ENCODE data around the gene SFXN1.

SFXN1 gene

GRCh38 chr5:175548626-175549311 is 70.4 kb downstream of the SFXN1 start:
- Histone ChIP-seq H2AFZ (ENCODE audit: insufficient read depth, low read length, poor library complexity) (peak overlapping the region; percentile 48), H3K14ac (ENCODE audit: low read length) (no peak overlapping the region), H3K79me1 (ENCODE audit: low read length) (no peaks in the 10 kb centered on the region), H2AK5ac (ENCODE audit: low read length) (no peak overlapping the region), H4K91ac (ENCODE audit: low read depth, low read length) (no peak overlapping the region), H2BK12ac (ENCODE audit: low read length) (no peak overlapping the region), H3K4me3 (ENCODE audit: low read depth, low read length) (no peak overlapping the region), H3K4me2 (ENCODE audit: low read length) (no peak overlapping the region), H3K27ac (ENCODE audit: low read depth, low read length) (no peak overlapping the region), H3K27me3 (ENCODE audit: insufficient read depth, low read length) (no peaks in the 10 kb centered on the region), H3K9me3 (ENCODE audit: insufficient read depth, low read depth, low read length) (no peaks in the 10 kb centered on the region), H3K36me3 (ENCODE audit: control insufficient read depth in 1 of 2, insufficient read depth in 2 of 2, low read length in 2 of 2) (no peaks in the 10 kb centered on the region), H2BK5ac (ENCODE audit: low read depth, low read length, poor library complexity) (no peak overlapping the region), H4K12ac (ENCODE audit: low read depth, low read length) (no peak overlapping the region), H3K23ac (ENCODE audit: low read length) (no peak overlapping the region), H3K79me2 (ENCODE audit: control insufficient read depth, insufficient read depth, low read length, poor library complexity) (no peaks in the 10 kb centered on the region), H2BK120ac (ENCODE audit: insufficient read depth, low read length, poor library complexity) (no peak overlapping the region), H3K4ac (ENCODE audit: low read depth, low read length) (no peak overlapping the region), H4K8ac (ENCODE audit: low read depth, low read length) (no peak overlapping the region), H3K4me1 (ENCODE audit: control insufficient read depth in 1 of 2, insufficient read depth in 2 of 2, low read length in 2 of 2) (peaks cover 3% of the 10 kb centered on the region in 2 experiments), H3K9ac (ENCODE audit: low read length) (no peak overlapping the region), H3K18ac (ENCODE audit: low read length) (no peak overlapping the region)
- 100% methylated on average over 1 of the region's 15 CpGs for WGBS (ENCODE audit: extremely low coverage, insufficient coverage, insufficient read length)
- no peak for DNase-seq

- Histone ChIP-seq H2AK5ac (ENCODE audit: low read length) (no peak overlapping the region), H3K9ac (ENCODE audit: low read length) (no peak overlapping the region), H2BK12ac (ENCODE audit: low read length) (no peak overlapping the region), H4K12ac (ENCODE audit: low read depth, low read length) (no peak overlapping the region), H2AFZ (ENCODE audit: insufficient read depth, low read length, poor library complexity) (no peak overlapping the region), H3K14ac (ENCODE audit: low read length) (no peak overlapping the region), H3K79me2 (ENCODE audit: control insufficient read depth, insufficient read depth, low read length, poor library complexity) (no peaks in the 10 kb centered on the region), H3K4ac (ENCODE audit: low read depth, low read length) (no peak overlapping the region), H3K23ac (ENCODE audit: low read length) (no peak overlapping the region), H3K36me3 (ENCODE audit: control insufficient read depth in 1 of 2, insufficient read depth in 2 of 2, low read length in 2 of 2) (no peaks in the 10 kb centered on the region), H4K91ac (ENCODE audit: low read depth, low read length) (no peak overlapping the region), H3K9me3 (ENCODE audit: insufficient read depth, low read depth, low read length) (no peaks in the 10 kb centered on the region), H3K4me2 (ENCODE audit: low read length) (no peak overlapping the region), H3K4me1 (ENCODE audit: control insufficient read depth in 1 of 2, insufficient read depth in 2 of 2, low read length in 2 of 2) (peaks cover 3% of the 10 kb centered on the region in 2 experiments), H2BK120ac (ENCODE audit: insufficient read depth, low read length, poor library complexity) (no peak overlapping the region), H2BK5ac (ENCODE audit: low read depth, low read length, poor library complexity) (no peak overlapping the region), H3K79me1 (ENCODE audit: low read length) (no peaks in the 10 kb centered on the region), H3K4me3 (ENCODE audit: low read depth, low read length) (no peak overlapping the region), H3K18ac (ENCODE audit: low read length) (no peak overlapping the region), H4K8ac (ENCODE audit: low read depth, low read length) (no peak overlapping the region), H3K27me3 (ENCODE audit: insufficient read depth, low read length) (no peaks in the 10 kb centered on the region), H3K27ac (ENCODE audit: low read depth, low read length) (no peak overlapping the region)
- WGBS (ENCODE audit: extremely low coverage, insufficient coverage, insufficient read length): no CpG with 5 or more reads among the region's 4 CpGs
- DNase-seq: no peak
Observed at GRCh38 chr5:175550055-175550805, 71.9 kb downstream of the SFXN1 start.

- H3K36me3 ChIP-seq (ENCODE audit: control insufficient read depth in 1 of 2, insufficient read depth in 2 of 2, low read length in 2 of 2): no peaks in the 10 kb centered on the region
- H2AFZ ChIP-seq (ENCODE audit: insufficient read depth, low read length, poor library complexity): no peak overlapping the region
- no peaks in the 10 kb centered on the region for H3K27me3 ChIP-seq (ENCODE audit: insufficient read depth, low read length)
- peaks cover 3% of the 10 kb centered on the region in 2 experiments for H3K4me1 ChIP-seq (ENCODE audit: control insufficient read depth in 1 of 2, insufficient read depth in 2 of 2, low read length in 2 of 2)
- H4K91ac ChIP-seq (ENCODE audit: low read depth, low read length): no peak overlapping the region
- no peak overlapping the region for H3K23ac ChIP-seq (ENCODE audit: low read length)
- no peak overlapping the region for H2BK12ac ChIP-seq (ENCODE audit: low read length)
- whole genome bisulfite sequencing (ENCODE audit: extremely low coverage, insufficient coverage, insufficient read length): no CpG with 5 or more reads among the region's 4 CpGs
- no peak overlapping the region for H4K12ac ChIP-seq (ENCODE audit: low read depth, low read length)
- no peaks in the 10 kb centered on the region for H3K79me1 ChIP-seq (ENCODE audit: low read length)
- H3K9me3 ChIP-seq (ENCODE audit: insufficient read depth, low read depth, low read length): no peaks in the 10 kb centered on the region
- H3K18ac ChIP-seq (ENCODE audit: low read length): no peak overlapping the region
- no peak overlapping the region for H2BK120ac ChIP-seq (ENCODE audit: insufficient read depth, low read length, poor library complexity)
- H3K4me3 ChIP-seq (ENCODE audit: low read depth, low read length): no peak overlapping the region
- no peak overlapping the region for H2AK5ac ChIP-seq (ENCODE audit: low read length)
- H4K8ac ChIP-seq (ENCODE audit: low read depth, low read length): no peak overlapping the region
- H3K27ac ChIP-seq (ENCODE audit: low read depth, low read length): no peak overlapping the region
- H2BK5ac ChIP-seq (ENCODE audit: low read depth, low read length, poor library complexity): no peak overlapping the region
- no peaks in the 10 kb centered on the region for H3K79me2 ChIP-seq (ENCODE audit: control insufficient read depth, insufficient read depth, low read length, poor library complexity)
- H3K4me2 ChIP-seq (ENCODE audit: low read length): no peak overlapping the region
- no peak for DNase-seq
- H3K4ac ChIP-seq (ENCODE audit: low read depth, low read length): no peak overlapping the region
- no peak overlapping the region for H3K9ac ChIP-seq (ENCODE audit: low read length)
- H3K14ac ChIP-seq (ENCODE audit: low read length): no peak overlapping the region
Observed at GRCh38 chr5:175551266-175551665, 72.9 kb downstream of the SFXN1 start.

DNA sequence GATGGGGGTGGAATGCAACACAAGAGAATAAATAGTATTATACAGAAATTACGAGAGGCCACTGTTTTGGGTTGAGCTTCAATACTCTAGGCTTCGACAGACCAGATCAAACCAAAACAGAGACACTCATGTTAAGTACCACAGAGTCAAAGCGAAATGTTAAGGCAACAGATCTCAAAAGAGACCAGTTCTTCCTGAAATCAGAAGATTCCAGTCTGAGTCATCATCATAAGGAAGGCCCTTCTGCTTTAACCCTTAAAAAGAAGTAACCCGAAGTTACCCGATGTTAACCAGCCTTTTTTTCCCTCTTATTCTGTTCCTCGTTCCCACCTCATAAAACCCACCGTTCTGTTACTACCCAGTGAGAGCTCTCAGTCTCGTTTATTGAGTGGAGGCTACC is 75.9 kb downstream of the SFXN1 start:
- Histone ChIP-seq H2BK12ac (ENCODE audit: low read length) (no peak overlapping the region), H3K4me3 (ENCODE audit: low read depth, low read length) (no peak overlapping the region), H3K79me2 (ENCODE audit: control insufficient read depth, insufficient read depth, low read length, poor library complexity) (no peaks in the 10 kb centered on the region), H2AK5ac (ENCODE audit: low read length) (no peak overlapping the region), H3K79me1 (ENCODE audit: low read length) (no peaks in the 10 kb centered on the region), H3K4me1 (ENCODE audit: control insufficient read depth in 1 of 2, insufficient read depth in 2 of 2, low read length in 2 of 2) (peaks cover 0 to 7% of the 10 kb centered on the region in 2 experiments), H3K14ac (ENCODE audit: low read length) (no peak overlapping the region), H2BK5ac (ENCODE audit: low read depth, low read length, poor library complexity) (no peak overlapping the region), H4K8ac (ENCODE audit: low read depth, low read length) (no peak overlapping the region), H4K91ac (ENCODE audit: low read depth, low read length) (no peak overlapping the region), H3K27me3 (ENCODE audit: insufficient read depth, low read length) (no peaks in the 10 kb centered on the region), H3K36me3 (ENCODE audit: control insufficient read depth in 1 of 2, insufficient read depth in 2 of 2, low read length in 2 of 2) (no peaks in the 10 kb centered on the region), H4K12ac (ENCODE audit: low read depth, low read length) (no peak overlapping the region), H3K9me3 (ENCODE audit: insufficient read depth, low read depth, low read length) (no peaks in the 10 kb centered on the region), H3K9ac (ENCODE audit: low read length) (no peak overlapping the region), H2AFZ (ENCODE audit: insufficient read depth, low read length, poor library complexity) (no peak overlapping the region), H3K23ac (ENCODE audit: low read length) (no peak overlapping the region), H3K4me2 (ENCODE audit: low read length) (no peak overlapping the region), H3K27ac (ENCODE audit: low read depth, low read length) (no peak overlapping the region), H2BK120ac (ENCODE audit: insufficient read depth, low read length, poor library complexity) (no peak overlapping the region), H3K4ac (ENCODE audit: low read depth, low read length) (no peak overlapping the region), H3K18ac (ENCODE audit: low read length) (no peak overlapping the region)
- DNase-seq: peak in 1 of 2 donors; percentile 10
- WGBS (ENCODE audit: extremely low coverage, insufficient coverage, insufficient read length): no CpG with 5 or more reads among the region's 8 CpGs
